ENCODE results near the gene DCDC2. TPM values are rescaled to one million over a fixed set of nuclear protein-coding genes. Genes with fewer than 3 reads are reported as not detected.

The DCDC2 gene
- total and polyA plus RNA-seq, 10 donors = 0.02 to 0.03 TPM; not detected in 8

- intact Hi-C loops (cut with DNase I; ENCODE audit: low total_unique reads) = no loop called here
- no peak for TF ChIP-seq POLR2A (IDR thresholded peaks at IDR 0.05)
- TF ChIP-seq CTCF (IDR thresholded peaks at IDR 0.05 in 8 of 11, conservative IDR thresholded peaks at IDR 0.05 in 3 of 11) = no peak
- no peak for TF ChIP-seq POLR2AphosphoS5 (IDR thresholded peaks at IDR 0.05)
- DNase-seq = no peak
- H3K4me3 ChIP-seq = no peak overlapping the region
- 39 to 55% (median 43%) methylated on average over 6 of the region's 6 CpGs for WGBS, 5 donors
- H3K36me3 ChIP-seq = no peaks in the 10 kb centered on the region
- no peak overlapping the region for H3K27ac ChIP-seq
- H3K9me3 ChIP-seq = no peaks in the 10 kb centered on the region
- no peaks in the 10 kb centered on the region for H3K4me1 ChIP-seq
- peaks cover 0 to 11% (median 0%) of the 10 kb centered on the region in 7 donors for H3K27me3 ChIP-seq (replicated peaks in 1 of 7)
These were observed 123.9 kb downstream of the DCDC2 start for GRCh38 chr6:24233813-24234442.

GRCh38 chr6:24231438-24231977, 126.4 kb downstream of the DCDC2 start:
- 49 to 80% (median 68%) methylated on average over 2 of the region's 2 CpGs for WGBS, 5 donors
- peaks cover 0 to 14% (median 0%) of the 10 kb centered on the region in 7 donors for H3K27me3 ChIP-seq (replicated peaks in 1 of 7)
- no peak for DNase-seq
- no peaks in the 10 kb centered on the region for H3K4me1 ChIP-seq
- no peak overlapping the region for H3K27ac ChIP-seq
- H3K9me3 ChIP-seq = no peaks in the 10 kb centered on the region
- TF ChIP-seq CTCF (IDR thresholded peaks at IDR 0.05 in 8 of 11, conservative IDR thresholded peaks at IDR 0.05 in 3 of 11) (no peak), POLR2A (IDR thresholded peaks at IDR 0.05) (no peak), POLR2AphosphoS5 (IDR thresholded peaks at IDR 0.05) (no peak)
- H3K4me3 ChIP-seq = no peak overlapping the region
- no peaks in the 10 kb centered on the region for H3K36me3 ChIP-seq
- intact Hi-C loops (cut with DNase I; ENCODE audit: low total_unique reads) = no loop called here

GRCh38 chr6:24229696-24230405, 128.0 kb downstream of the DCDC2 start:
- Histone ChIP-seq H3K4me1 (no peaks in the 10 kb centered on the region), H3K27me3 (replicated peaks in 1 of 7) (peaks cover 0 to 18% (median 0%) of the 10 kb centered on the region in 7 donors), H3K9me3 (no peaks in the 10 kb centered on the region), H3K27ac (no peak overlapping the region), H3K4me3 (no peak overlapping the region), H3K36me3 (no peaks in the 10 kb centered on the region)
- DNase-seq = no peak
- no peak for TF ChIP-seq CTCF (IDR thresholded peaks at IDR 0.05 in 8 of 11, conservative IDR thresholded peaks at IDR 0.05 in 3 of 11)
- TF ChIP-seq POLR2AphosphoS5 (IDR thresholded peaks at IDR 0.05) = no peak
- no peak for TF ChIP-seq POLR2A (IDR thresholded peaks at IDR 0.05)
- 57 to 62% (median 61%) methylated on average over 3 of the region's 3 CpGs for WGBS, 5 donors
- intact Hi-C loops (cut with DNase I; ENCODE audit: low total_unique reads) = no loop called here

- intact Hi-C loops (cut with DNase I; ENCODE audit: low total_unique reads) = no loop called here
- Histone ChIP-seq H3K4me1 (no peaks in the 10 kb centered on the region), H3K27ac (no peak overlapping the region), H3K36me3 (no peaks in the 10 kb centered on the region), H3K27me3 (replicated peaks in 1 of 7) (peaks cover 0 to 18% (median 0%) of the 10 kb centered on the region in 7 donors), H3K9me3 (no peaks in the 10 kb centered on the region), H3K4me3 (no peak overlapping the region)
- DNase-seq = no peak
- TF ChIP-seq CTCF (IDR thresholded peaks at IDR 0.05 in 8 of 11, conservative IDR thresholded peaks at IDR 0.05 in 3 of 11) (no peak), POLR2AphosphoS5 (IDR thresholded peaks at IDR 0.05) (no peak), POLR2A (IDR thresholded peaks at IDR 0.05) (no peak)
- 36 to 56% (median 45%) methylated on average over 3 of the region's 3 CpGs for WGBS, 5 donors
These were observed 129.1 kb downstream of the DCDC2 start for GRCh38 chr6:24228681-24229255.
